HCEC 1CT (cell line): ENCODE results near the gene INPP4B.
"Not testable (repeated sequence)": the region's sequence is repeated elsewhere in the genome, so short reads cannot be mapped to it uniquely, and the experiment has no call there.

ENCODE experiments used
- DNase-seq: peaks from one replicate; pipeline ENCODE4 v3.0.0-alpha.2; 2017

The INPP4B gene

DNA sequence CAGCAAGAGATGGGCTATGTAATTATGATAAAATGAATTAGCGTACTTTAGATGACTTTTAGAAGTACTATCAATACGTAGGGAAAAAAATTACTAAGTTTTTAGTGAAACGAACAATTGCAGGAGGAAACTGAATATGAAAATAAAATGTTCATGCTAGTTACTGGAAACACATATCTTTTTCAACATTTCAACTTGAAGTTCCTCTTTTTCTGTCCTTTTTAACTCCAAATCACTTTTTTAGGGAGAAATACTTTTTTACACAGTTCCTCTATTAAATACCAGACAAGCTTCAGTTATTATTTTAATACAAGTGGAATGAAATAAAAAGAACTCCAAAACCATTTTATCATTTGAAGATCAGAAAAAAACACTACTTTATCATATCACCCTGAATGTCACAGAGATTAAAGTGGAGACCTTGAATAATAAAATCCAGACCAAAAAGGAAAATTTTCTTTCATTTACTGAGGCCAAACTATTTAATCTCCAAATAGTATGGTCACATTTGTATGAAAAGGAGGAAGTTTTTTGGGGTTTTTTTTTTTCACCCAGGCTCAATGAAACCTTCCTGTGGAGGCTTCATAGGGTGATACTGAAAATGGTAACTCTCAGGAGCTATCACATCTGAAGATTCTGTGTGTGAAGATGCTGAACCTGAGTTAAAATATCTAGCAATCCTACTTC is 306.2 kb downstream of the INPP4B start:
- no peak for DNase-seq

- peak; percentile 7 for DNase-seq
Measured at GRCh38 chr4:142535009-142535408, 311.1 kb downstream of the INPP4B start.

DNA sequence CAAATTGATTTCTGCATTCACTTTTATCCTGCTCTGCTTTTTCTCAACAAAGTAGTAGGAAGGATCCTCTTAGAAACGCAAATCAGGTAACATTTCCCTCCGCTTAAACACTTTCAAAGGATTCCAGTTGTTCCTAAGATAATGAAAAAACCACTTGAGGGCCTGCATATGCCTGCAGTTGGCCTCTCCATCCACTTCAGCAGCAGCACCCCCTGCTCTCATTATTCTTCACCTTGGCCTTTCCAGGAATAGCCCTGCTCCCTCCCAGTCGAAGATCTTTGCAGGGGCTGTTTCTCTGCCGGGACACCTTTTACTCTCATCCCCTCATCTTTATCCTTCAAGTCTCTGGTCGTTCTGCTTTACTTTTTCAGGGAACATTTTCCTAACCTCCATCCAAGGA is 314.0 kb downstream of the INPP4B start:
- DNase-seq: no peak

GRCh38 chr4:142530728-142531127 is 315.4 kb downstream of the INPP4B start:
- DNase-seq: no peak

GRCh38 chr4:142528433-142528832 is 317.7 kb downstream of the INPP4B start:
- DNase-seq: no peak

DNA sequence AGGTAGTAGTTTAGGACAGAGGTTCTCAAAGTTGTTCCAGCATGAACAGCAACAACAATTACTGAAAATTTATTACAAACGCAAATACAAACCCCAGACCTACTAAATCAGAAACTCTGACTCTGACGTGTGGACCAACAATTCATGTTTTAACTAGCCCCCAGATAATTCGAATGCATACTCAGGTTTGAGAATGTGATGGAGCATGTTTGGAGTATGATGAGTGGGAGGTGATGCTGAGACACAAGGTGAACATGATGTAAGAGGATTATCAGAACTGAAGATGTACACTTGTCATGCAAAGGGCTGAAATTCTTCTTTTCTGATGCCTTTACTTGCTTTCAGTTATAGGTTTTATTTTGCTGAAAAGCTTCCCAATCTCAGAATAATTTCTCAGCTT is 323.0 kb downstream of the INPP4B start:
- no peak for DNase-seq

DNA sequence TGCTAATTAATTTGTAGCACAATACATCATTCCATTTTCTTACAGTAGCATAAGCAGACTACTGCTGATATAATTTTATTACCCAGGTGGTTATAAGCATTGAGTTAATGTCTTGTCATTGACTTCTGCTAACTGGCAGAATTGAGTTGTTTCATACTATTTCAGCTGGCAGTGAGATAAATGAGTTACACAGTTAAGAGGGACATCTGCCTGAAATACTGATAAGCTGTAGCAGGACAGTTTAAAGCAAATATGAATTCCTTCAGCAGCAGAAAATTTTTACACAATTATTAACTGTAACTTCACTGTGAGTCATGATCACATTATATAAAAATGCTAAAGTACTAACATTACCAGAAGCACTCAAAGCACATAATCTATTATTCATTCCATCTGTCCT is 326.8 kb downstream of the INPP4B start:
- peak; percentile 6 for DNase-seq

GRCh38 chr4:142516686-142517526 is 329.2 kb downstream of the INPP4B start:
- DNase-seq: peak; percentile 30

GRCh38 chr4:142512161-142512560 is 333.9 kb downstream of the INPP4B start:
- DNase-seq: peak; percentile 56

GRCh38 chr4:142509881-142510280 is 336.2 kb downstream of the INPP4B start:
- DNase-seq: no peak

- DNase-seq: not testable (repeated sequence)
Measured at GRCh38 chr4:142509381-142509780, 336.7 kb downstream of the INPP4B start.

GRCh38 chr4:142500966-142501365 is 345.1 kb downstream of the INPP4B start:
- DNase-seq: no peak

GRCh38 chr4:142497606-142498005 is 348.5 kb downstream of the INPP4B start:
- DNase-seq: no peak

GRCh38 chr4:142493255-142494110 is 352.6 kb downstream of the INPP4B start:
- DNase-seq: no peak

GRCh38 chr4:142485452-142485851 is 360.6 kb downstream of the INPP4B start:
- no peak for DNase-seq

- DNase-seq: no peak
Measured at GRCh38 chr4:142480244-142480643, 365.9 kb downstream of the INPP4B start.

DNA sequence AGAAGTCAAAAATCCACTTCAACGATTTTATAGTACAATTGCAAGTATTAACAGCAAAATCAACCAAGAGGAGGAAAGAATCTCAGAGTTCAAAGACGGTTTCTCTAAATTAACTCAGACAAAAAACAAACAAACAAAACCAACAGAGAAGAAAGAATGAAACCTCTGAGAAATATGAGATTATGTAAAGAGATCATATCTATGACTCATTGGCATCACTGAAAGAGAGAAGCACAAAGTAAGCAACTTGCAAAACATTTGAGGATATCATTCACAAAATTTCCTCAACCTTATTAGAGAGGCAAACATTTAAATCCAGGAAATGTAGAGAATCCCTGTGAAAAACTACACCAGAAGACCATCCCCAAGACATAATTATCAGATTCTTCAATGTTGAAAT is 370.4 kb downstream of the INPP4B start:
- DNase-seq: peak; percentile 28

DNA sequence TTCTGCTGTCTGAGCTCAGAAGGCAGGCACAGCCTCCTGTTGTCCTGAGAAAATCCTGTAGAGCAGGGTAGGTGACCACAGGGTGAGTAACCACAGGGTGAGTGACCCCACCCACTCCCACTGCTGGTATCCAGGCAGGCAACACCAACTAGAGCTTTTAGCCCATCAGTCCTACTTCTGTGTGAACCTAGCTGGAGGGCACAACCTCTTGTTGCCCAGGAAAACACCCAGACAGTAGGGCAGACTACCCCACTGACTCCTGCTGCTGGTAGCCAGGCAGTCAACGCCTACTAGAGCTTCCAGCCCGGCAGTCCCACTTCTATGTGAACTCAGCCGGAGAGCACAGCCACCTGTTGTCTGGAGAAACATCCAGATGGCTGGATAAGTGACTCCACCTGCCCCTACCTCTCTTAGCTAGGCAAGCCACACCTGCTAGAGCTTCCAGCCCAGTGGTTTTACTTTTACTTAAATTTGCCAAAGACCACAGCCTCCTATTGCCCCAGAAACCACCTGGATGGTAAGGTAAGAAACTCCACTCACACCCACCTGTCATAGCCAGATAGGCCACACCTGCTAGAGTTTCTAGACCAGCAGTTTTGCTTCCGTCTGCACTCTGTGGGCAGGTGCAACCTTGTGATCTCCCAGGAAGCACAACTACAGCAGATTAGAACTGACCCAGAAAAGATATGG is 371.6 kb downstream of the INPP4B start:
- DNase-seq: peak; percentile 1

DNA sequence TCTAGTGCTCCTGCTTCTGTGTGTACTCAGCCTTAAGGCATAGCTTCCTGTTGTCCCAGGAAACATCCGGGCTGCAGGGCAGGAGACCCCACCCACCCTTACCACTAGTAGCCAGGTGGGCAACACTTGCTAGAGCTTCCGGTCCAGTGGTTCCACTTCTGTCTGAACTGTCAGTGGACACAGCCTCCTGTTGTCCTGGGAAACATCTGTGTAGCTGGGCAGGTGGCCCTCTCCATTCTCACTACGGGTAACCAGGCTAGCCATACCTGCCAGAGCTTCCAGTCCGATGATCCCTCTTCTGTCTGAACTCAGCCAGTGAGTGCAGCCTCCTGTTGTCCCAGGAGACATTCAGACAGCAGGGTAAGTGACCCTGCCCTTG is 372.2 kb downstream of the INPP4B start:
- DNase-seq: no peak

- DNase-seq: no peak
Measured at GRCh38 chr4:142473218-142473959, 372.7 kb downstream of the INPP4B start.

DNA sequence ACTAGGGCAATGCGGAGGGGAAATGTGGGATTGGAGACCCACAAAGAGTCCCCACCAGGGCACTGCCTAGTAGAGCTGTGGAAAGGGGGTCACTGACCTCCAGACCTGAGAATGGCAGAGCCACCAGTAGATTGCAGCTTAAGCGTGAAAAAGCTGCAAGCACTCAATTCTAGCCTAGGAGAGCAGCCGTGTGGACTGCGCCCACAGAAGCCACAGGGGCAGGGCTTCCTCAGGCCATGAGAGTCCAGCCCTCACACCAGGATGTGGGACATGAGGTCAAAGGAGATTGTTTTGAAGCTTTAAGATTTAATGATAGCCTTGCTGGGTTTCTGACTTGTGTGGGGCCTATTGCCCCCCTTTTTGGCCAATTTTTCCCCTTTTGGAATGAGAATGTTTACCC is 379.0 kb downstream of the INPP4B start:
- DNase-seq: no peak

GRCh38 chr4:142465526-142465925 is 380.6 kb downstream of the INPP4B start:
- no peak for DNase-seq
